Kidney (tissue), 14 donors: Measurements from ENCODE around the gene CLK3. TPM values are rescaled to one million over a fixed set of nuclear protein-coding genes. Genes with fewer than 3 reads are reported as not detected.
A peak's percentile ranks its signal among the peaks of the same experiment; 100 is the strongest.

Source experiments
- DNase-seq, 5 donors: peaks; one replicate each; pipeline ENCODE4 v3.0.0-alpha.2; 2013 to 2020
- FAIRE-seq: peaks from 2 replicates; lab custom pipeline; 2012; peaks lifted over from hg19 to GRCh38; lab: Jason Lieb, UNC
- H3K27ac ChIP-seq, 2 donors: one replicate each; pipeline ENCODE4 v1.7.0; 2013; ENCODE audit warnings: low read depth in 2 of 2, low read length in 2 of 2, inconsistent platforms in 1 of 2
- H3K27me3 ChIP-seq: one replicate; pipeline ENCODE4 v1.7.1; 2013; ENCODE audit warnings: low read length, inconsistent platforms; ENCODE audit not compliant: control insufficient read depth, insufficient read depth
- H3K36me3 ChIP-seq, 3 donors: one replicate each; pipeline versions ENCODE4 v1.7.0 to v1.7.1; 2013; ENCODE audit warnings: low read length in 3 of 3, control low read depth in 1 of 3, inconsistent platforms in 1 of 3; ENCODE audit not compliant: insufficient read depth in 3 of 3, control insufficient read depth in 2 of 3
- H3K4me1 ChIP-seq, 3 donors: one replicate each; pipeline versions ENCODE4 v1.7.0 to v1.7.1; 2013; ENCODE audit warnings: low read length in 3 of 3, inconsistent platforms in 1 of 3, low read depth in 1 of 3; ENCODE audit not compliant: control insufficient read depth in 2 of 3, insufficient read depth in 2 of 3
- H3K4me3 ChIP-seq, 3 donors: one replicate each; pipeline versions ENCODE4 v1.7.0 to v1.8.1; 2013; ENCODE audit warnings: low read length in 3 of 3, control low read depth in 1 of 3, inconsistent platforms in 1 of 3
- H3K9ac ChIP-seq, 3 donors: one replicate each; pipeline versions ENCODE4 v1.7.0 to v1.7.1; 2013; ENCODE audit warnings: low read length in 3 of 3, control low read depth in 1 of 3, inconsistent platforms in 1 of 3
- H3K9me3 ChIP-seq, 3 donors: one replicate each; pipeline versions ENCODE4 v1.7.0 to v1.7.1; 2013; ENCODE audit warnings: low read length in 3 of 3, control low read depth in 1 of 3, inconsistent platforms in 1 of 3; ENCODE audit not compliant: control insufficient read depth in 2 of 3, insufficient read depth in 1 of 3
- CTCF ChIP-seq: IDR thresholded peaks from 3 replicates; pipeline ENCODE4 v1.5.1; 2012; ENCODE audit warnings: mild to moderate bottlenecking, moderate library complexity, borderline replicate concordance; ENCODE audit not compliant: insufficient read depth; ENCODE audit errors: extremely low read depth
- intact Hi-C: fragments of 100-400 bp; cut with DNase I; formaldehyde crosslinking; loops from one replicate; pipeline ENCODE4 v1.11.1; 2022
- polyA plus RNA-seq: library from polyadenylated mRNA; stranded (reverse); fragments of 350-450 nt; fragmentation: Illumina TruSeq; extraction: RNeasy Lipid Tissue Mini Kit (QIAGEN cat#74804); gene quantifications from one replicate; pipeline ENCODE4 v1.2.3, GENCODE V29; 2014; ENCODE audit warnings: low read depth, low replicate concordance; ENCODE audit not compliant: insufficient read depth
- total RNA-seq: library from RNA; stranded (reverse); fragmentation: NEBNext Ultra II Directional; extraction: Animal tissue kit (Norgen Biotek cat#: 25700); gene quantifications from one replicate; pipeline ENCODE4 v1.2.1, GENCODE V29; 2021
- donor health status: control.
- donor health status: control.
- donor health status: control.
- donor health status: control.
- donor health status: control.
- donor health status: DM: yes; HTN: yes; CAD: no.
- donor health status: Normal renal cell carcinoma (clear cell type).

CLK3 gene
- total and polyA plus RNA-seq, 2 donors from 2014 or later, result 54.1 to 66.3 TPM

- intact Hi-C loops, result loop anchor here (10.0 kb wide), 1 partner anchor 256 kb away; no protein-coding TSS in a partner anchor
- no peak overlapping the region for H3K27ac ChIP-seq
- no peaks in the 10 kb centered on the region for H3K27me3 ChIP-seq
- no peaks in the 10 kb centered on the region for H3K9me3 ChIP-seq
- H3K36me3 ChIP-seq, result peaks cover 18 to 72% (median 63%) of the 10 kb centered on the region in 3 donors
- H3K4me1 ChIP-seq, result no peaks in the 10 kb centered on the region
- TF ChIP-seq CTCF, result no peak
- H3K4me3 ChIP-seq, result no peak overlapping the region
- H3K9ac ChIP-seq, result no peak overlapping the region
- no peak for DNase-seq
- no peak for FAIRE-seq
Measured at GRCh38 chr15:74631087-74631385, 15.4 kb downstream of the CLK3 start.

DNA sequence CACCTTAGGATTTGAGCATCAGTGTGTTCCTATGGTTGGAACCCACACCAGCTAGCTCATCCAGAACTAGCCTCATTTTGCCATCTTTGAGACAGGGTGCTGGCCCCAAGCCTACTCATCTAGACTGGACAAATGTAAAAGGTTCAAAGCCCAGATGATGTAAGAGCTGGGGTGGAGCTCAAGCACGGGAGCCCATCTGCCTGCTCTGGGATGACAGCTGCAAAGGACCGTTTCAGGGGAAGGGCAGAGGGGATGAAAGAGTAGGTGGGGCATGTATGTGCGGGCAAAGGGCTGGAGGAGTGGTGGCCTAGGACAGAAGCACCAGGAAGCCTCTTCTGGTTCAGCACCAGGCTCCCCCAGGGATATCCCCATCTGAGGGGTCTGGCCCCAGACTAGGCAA is 15.8 kb downstream of the CLK3 start:
- Histone ChIP-seq H3K9me3 (no peaks in the 10 kb centered on the region), H3K4me3 (no peak overlapping the region), H3K36me3 (peaks cover 18 to 72% (median 63%) of the 10 kb centered on the region in 3 donors), H3K27ac (no peak overlapping the region), H3K27me3 (no peaks in the 10 kb centered on the region), H3K4me1 (no peaks in the 10 kb centered on the region), H3K9ac (no peak overlapping the region)
- no peak for TF ChIP-seq CTCF
- DNase-seq (no peak), FAIRE-seq (no peak)
- intact Hi-C loops, result loop anchor here (10.0 kb wide), 1 partner anchor 257 kb away; no protein-coding TSS in a partner anchor

GRCh38 chr15:74631935-74632560 is 16.4 kb downstream of the CLK3 start:
- TF ChIP-seq CTCF, result peak; percentile 83
- Histone ChIP-seq H3K9ac (no peak overlapping the region), H3K4me1 (no peaks in the 10 kb centered on the region), H3K4me3 (no peak overlapping the region), H3K27me3 (no peaks in the 10 kb centered on the region), H3K9me3 (no peaks in the 10 kb centered on the region), H3K27ac (no peak overlapping the region), H3K36me3 (peaks cover 18 to 68% (median 64%) of the 10 kb centered on the region in 3 donors)
- intact Hi-C loops, result loop anchor here (10.0 kb wide), 1 partner anchor 257 kb away; no protein-coding TSS in a partner anchor
- FAIRE-seq (no peak), DNase-seq (peak in 4 of 5 donors; percentile 56 to 72 (median 66))

DNA sequence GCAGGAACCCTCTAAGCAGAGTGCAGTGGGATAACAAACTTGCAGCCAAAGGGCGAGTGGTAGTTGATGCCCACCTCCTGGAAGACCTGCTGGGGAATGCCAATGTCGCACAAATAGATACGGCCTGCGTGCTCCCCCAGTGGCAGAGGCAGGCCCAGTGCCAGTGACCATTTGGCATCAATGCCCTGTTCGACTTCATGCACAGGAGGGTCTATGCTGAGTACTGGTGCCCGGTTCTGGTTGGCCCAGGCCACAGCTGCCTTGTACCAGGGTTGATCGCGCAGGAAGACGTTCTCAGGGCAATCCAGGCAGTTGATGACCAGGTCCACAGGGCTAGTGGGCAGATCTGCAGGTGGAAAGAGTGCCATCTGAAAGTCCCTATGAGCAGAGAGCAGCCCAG is 17.0 kb downstream of the CLK3 start:
- no peak for TF ChIP-seq CTCF
- no peak overlapping the region for H3K4me3 ChIP-seq
- no peaks in the 10 kb centered on the region for H3K9me3 ChIP-seq
- H3K27me3 ChIP-seq, result no peaks in the 10 kb centered on the region
- FAIRE-seq (no peak), DNase-seq (no peak)
- no peaks in the 10 kb centered on the region for H3K4me1 ChIP-seq
- intact Hi-C loops, result loop anchor here (10.0 kb wide), 1 partner anchor 258 kb away; no protein-coding TSS in a partner anchor
- H3K36me3 ChIP-seq, result peaks cover 16 to 69% (median 58%) of the 10 kb centered on the region in 3 donors
- H3K27ac ChIP-seq, result no peak overlapping the region
- H3K9ac ChIP-seq, result no peak overlapping the region
